Lower leg skin (tissue), 4 donors: ENCODE results near the gene PNP. TPM values are rescaled to one million over a fixed set of nuclear protein-coding genes. Genes with fewer than 3 reads are reported as not detected.

Source experiments
- total RNA-seq, 4 donors: library from RNA; depleted of rRNA; stranded (reverse); fragments of >200 nt; gene quantifications; one replicate each; pipeline ENCODE4 v1.1.0, GENCODE V29; 2016

PNP gene
- total RNA-seq, 4 donors from 2014 or later = 23.0 to 48.8 (median 36.2) TPM

Other genes with a start within 250 kb of the PNP start
- not detected for gene OR11H6, start 245.7 kb upstream of the PNP start, total RNA-seq
- gene OR11H7, start 240.4 kb upstream of the PNP start, total RNA-seq = not detected
- not detected for gene OR11H4, start 230.1 kb upstream of the PNP start, total RNA-seq
- gene TTC5, start 163.5 kb upstream of the PNP start, total RNA-seq = 10 to 100 TPM in 3 of 4 donors, 1 to 10 TPM in 1; 8.3 to 23.9 (median 13.8) TPM
- 10 to 100 TPM; 39.1 to 58.1 (median 50.4) TPM for gene CCNB1IP1, start 136.1 kb upstream of the PNP start, total RNA-seq
- 10 to 100 TPM in 3 of 4 donors, 1 to 10 TPM in 1; 7.9 to 20.4 (median 13.0) TPM for gene PARP2, start 125.8 kb upstream of the PNP start, total RNA-seq
- 10 to 100 TPM; 19.5 to 30.5 (median 23.6) TPM for gene TEP1, start 55.9 kb upstream of the PNP start, total RNA-seq
- 1 to 10 TPM in 1 of 4 donors, under 1 TPM in 2, not detected in 1; 0.12 to 1.2 (median 0.36) TPM for gene KLHL33, start 33.2 kb upstream of the PNP start, total RNA-seq
- gene OSGEP, start 14.6 kb upstream of the PNP start, total RNA-seq = 10 to 100 TPM; 13.8 to 54.5 (median 35.8) TPM
- 100 to 1,000 TPM; 107 to 217 (median 119) TPM for gene APEX1, start 14.2 kb upstream of the PNP start, total RNA-seq
- 10 to 100 TPM; 26.0 to 34.6 (median 27.6) TPM for gene PIP4P1, start 8.0 kb upstream of the PNP start, total RNA-seq
- not detected for gene RNASE10, start 36.1 kb downstream of the PNP start, total RNA-seq
- not detected for gene RNASE9, start 91.6 kb downstream of the PNP start, total RNA-seq
- not detected for gene RNASE11, start 118.6 kb downstream of the PNP start, total RNA-seq
- not detected for gene RNASE12, start 122.0 kb downstream of the PNP start, total RNA-seq
- gene OR6S1, start 172.3 kb downstream of the PNP start, total RNA-seq = not detected
- 100 to 1,000 TPM in 2 of 4 donors, 10 to 100 TPM in 2; 67.3 to 102 (median 90.6) TPM for gene RNASE4, start 215.2 kb downstream of the PNP start, total RNA-seq
- gene ANG, start 219.4 kb downstream of the PNP start, total RNA-seq = 10 to 100 TPM; 19.8 to 45.5 (median 32.1) TPM